HEK293 (cell line): ENCODE data around the gene FKBP9.
"Not testable (repeated sequence)": the region's sequence is repeated elsewhere in the genome, so short reads cannot be mapped to it uniquely, and the experiment has no call there.

Source experiments
- KLF16 ChIP-seq: fragments of 450-650 bp; formaldehyde crosslinking; IDR thresholded peaks from 2 replicates; pipeline ENCODE4 v1.5.1; 2017; ENCODE audit warnings: missing biosample characterization, missing genetic modification characterization
- ZBTB7A ChIP-seq: fragments of 450-650 bp; formaldehyde crosslinking; IDR thresholded peaks from 2 replicates; pipeline ENCODE4 v1.5.1; 2016; ENCODE audit warnings: low read depth, missing biosample characterization, missing genetic modification characterization
- ZNF146 ChIP-seq: fragments of 450-650 bp; formaldehyde crosslinking; IDR thresholded peaks from 2 replicates; pipeline ENCODE4 v1.5.1; 2016; ENCODE audit warnings: missing biosample characterization, missing genetic modification characterization
- ZNF169 ChIP-seq: fragments of 450-650 bp; formaldehyde crosslinking; IDR thresholded peaks from 2 replicates; pipeline ENCODE4 v1.5.1; 2016; ENCODE audit warnings: missing biosample characterization, missing genetic modification characterization
- ZNF274 ChIP-seq, 2 experiments: fragments of 200-500 bp in 1 of 2; fragments of 450-650 bp in 1 of 2; sonication (Bioruptor generic) in 1 of 2; formaldehyde crosslinking in 1 of 2; IDR thresholded peaks; 2 replicates each; pipeline versions ENCODE4 v1.5.1 to v1.6.1; 2014 to 2016; ENCODE audit warnings: borderline replicate concordance in 1 of 2, inconsistent platforms in 1 of 2, low read length in 1 of 2, missing biosample characterization in 1 of 2, missing genetic modification characterization in 1 of 2
- ZNF514 ChIP-seq: fragments of 450-650 bp; formaldehyde crosslinking; IDR thresholded peaks from 2 replicates; pipeline ENCODE4 v1.5.1; 2016; ENCODE audit warnings: missing biosample characterization, missing genetic modification characterization
- ZNF76 ChIP-seq: fragments of 450-650 bp; formaldehyde crosslinking; IDR thresholded peaks from 2 replicates; pipeline ENCODE4; 2016; ENCODE audit warnings: low read depth, missing biosample characterization, missing genetic modification characterization, borderline replicate concordance
- ZNF785 ChIP-seq: fragments of 450-650 bp; formaldehyde crosslinking; IDR thresholded peaks from 2 replicates; pipeline ENCODE4 v1.5.1; 2016; ENCODE audit warnings: missing biosample characterization, missing genetic modification characterization
- ZNF792 ChIP-seq: fragments of 450-650 bp; formaldehyde crosslinking; IDR thresholded peaks from 2 replicates; pipeline ENCODE4 v1.5.1; 2016; ENCODE audit warnings: missing biosample characterization, missing genetic modification characterization
- ZSCAN23 ChIP-seq: fragments of 450-650 bp; formaldehyde crosslinking; IDR thresholded peaks from 2 replicates; pipeline ENCODE4 v1.5.1; 2016; ENCODE audit warnings: missing biosample characterization, missing genetic modification characterization
- ZSCAN30 ChIP-seq: fragments of 450-650 bp; IDR thresholded peaks from 2 replicates; pipeline ENCODE4 v1.5.1; 2018; ENCODE audit warnings: missing biosample characterization, mild to moderate bottlenecking, missing genetic modification characterization, moderate library complexity
- TF ChIP-seq, protein P1 (sequence below): fragments of 450-650 bp; formaldehyde crosslinking; IDR thresholded peaks from 2 replicates; pipeline ENCODE4 v1.5.1; 2016; ENCODE audit warnings: missing biosample characterization, missing genetic modification characterization
- TF ChIP-seq, protein P2 (sequence below): fragments of 450-650 bp; formaldehyde crosslinking; IDR thresholded peaks from 2 replicates; pipeline ENCODE4 v1.5.1; 2016; ENCODE audit warnings: missing biosample characterization, missing genetic modification characterization
- TF ChIP-seq, protein P3 (sequence below): fragments of 450-650 bp; formaldehyde crosslinking; IDR thresholded peaks from 2 replicates; pipeline ENCODE4 v1.5.1; 2016; ENCODE audit warnings: missing biosample characterization, missing genetic modification characterization, borderline replicate concordance

DNA sequence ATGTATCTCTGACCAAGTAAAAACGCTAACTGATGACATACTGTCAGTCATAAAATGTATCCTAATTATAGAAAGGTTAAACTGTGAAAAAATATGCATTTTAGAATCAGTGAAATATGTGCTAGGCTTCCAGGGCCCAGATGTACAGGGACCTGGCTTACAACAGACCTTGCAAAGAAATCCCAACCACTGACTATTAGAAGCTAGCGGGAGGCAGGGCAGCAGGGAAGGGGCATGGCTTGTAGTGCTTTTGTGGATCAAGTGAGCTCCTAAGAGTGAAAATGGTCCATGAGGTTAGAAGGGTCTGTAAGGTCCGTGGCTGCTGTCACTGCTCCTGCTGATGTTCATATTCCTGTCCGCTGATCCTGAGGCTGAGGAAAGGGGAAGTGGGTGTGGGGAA, 40.7 kb downstream of the FKBP9 start:
- TF ChIP-seq, protein P1, sequence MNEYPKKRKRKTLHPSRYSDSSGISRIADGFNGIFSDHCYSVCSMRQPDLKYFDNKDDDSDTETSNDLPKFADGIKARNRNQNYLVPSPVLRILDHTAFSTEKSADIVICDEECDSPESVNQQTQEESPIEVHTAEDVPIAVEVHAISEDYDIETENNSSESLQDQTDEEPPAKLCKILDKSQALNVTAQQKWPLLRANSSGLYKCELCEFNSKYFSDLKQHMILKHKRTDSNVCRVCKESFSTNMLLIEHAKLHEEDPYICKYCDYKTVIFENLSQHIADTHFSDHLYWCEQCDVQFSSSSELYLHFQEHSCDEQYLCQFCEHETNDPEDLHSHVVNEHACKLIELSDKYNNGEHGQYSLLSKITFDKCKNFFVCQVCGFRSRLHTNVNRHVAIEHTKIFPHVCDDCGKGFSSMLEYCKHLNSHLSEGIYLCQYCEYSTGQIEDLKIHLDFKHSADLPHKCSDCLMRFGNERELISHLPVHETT: not testable (repeated sequence)
- not testable (repeated sequence) for TF ChIP-seq ZSCAN30 (tag by site-specific recombination); ZNF514 (tag by site-specific recombination); ZNF76 (tag by site-specific recombination); ZBTB7A (tag by site-specific recombination); ZSCAN23 (tag by site-specific recombination); ZNF274 (IDR thresholded peaks at IDR 0.05; ENCODE audit: low read length); ZNF274 (tag by site-specific recombination; IDR thresholded peaks at IDR 0.05; ENCODE audit: borderline replicate concordance); ZNF785 (tag by site-specific recombination); ZNF146; ZNF169 (tag by site-specific recombination); KLF16 (tag by site-specific recombination); ZNF792 (tag by site-specific recombination)
- TF ChIP-seq, protein P2, sequence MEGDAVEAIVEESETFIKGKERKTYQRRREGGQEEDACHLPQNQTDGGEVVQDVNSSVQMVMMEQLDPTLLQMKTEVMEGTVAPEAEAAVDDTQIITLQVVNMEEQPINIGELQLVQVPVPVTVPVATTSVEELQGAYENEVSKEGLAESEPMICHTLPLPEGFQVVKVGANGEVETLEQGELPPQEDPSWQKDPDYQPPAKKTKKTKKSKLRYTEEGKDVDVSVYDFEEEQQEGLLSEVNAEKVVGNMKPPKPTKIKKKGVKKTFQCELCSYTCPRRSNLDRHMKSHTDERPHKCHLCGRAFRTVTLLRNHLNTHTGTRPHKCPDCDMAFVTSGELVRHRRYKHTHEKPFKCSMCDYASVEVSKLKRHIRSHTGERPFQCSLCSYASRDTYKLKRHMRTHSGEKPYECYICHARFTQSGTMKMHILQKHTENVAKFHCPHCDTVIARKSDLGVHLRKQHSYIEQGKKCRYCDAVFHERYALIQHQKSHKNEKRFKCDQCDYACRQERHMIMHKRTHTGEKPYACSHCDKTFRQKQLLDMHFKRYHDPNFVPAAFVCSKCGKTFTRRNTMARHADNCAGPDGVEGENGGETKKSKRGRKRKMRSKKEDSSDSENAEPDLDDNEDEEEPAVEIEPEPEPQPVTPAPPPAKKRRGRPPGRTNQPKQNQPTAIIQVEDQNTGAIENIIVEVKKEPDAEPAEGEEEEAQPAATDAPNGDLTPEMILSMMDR (tag by site-specific recombination): not testable (repeated sequence)
- TF ChIP-seq, protein P3, sequence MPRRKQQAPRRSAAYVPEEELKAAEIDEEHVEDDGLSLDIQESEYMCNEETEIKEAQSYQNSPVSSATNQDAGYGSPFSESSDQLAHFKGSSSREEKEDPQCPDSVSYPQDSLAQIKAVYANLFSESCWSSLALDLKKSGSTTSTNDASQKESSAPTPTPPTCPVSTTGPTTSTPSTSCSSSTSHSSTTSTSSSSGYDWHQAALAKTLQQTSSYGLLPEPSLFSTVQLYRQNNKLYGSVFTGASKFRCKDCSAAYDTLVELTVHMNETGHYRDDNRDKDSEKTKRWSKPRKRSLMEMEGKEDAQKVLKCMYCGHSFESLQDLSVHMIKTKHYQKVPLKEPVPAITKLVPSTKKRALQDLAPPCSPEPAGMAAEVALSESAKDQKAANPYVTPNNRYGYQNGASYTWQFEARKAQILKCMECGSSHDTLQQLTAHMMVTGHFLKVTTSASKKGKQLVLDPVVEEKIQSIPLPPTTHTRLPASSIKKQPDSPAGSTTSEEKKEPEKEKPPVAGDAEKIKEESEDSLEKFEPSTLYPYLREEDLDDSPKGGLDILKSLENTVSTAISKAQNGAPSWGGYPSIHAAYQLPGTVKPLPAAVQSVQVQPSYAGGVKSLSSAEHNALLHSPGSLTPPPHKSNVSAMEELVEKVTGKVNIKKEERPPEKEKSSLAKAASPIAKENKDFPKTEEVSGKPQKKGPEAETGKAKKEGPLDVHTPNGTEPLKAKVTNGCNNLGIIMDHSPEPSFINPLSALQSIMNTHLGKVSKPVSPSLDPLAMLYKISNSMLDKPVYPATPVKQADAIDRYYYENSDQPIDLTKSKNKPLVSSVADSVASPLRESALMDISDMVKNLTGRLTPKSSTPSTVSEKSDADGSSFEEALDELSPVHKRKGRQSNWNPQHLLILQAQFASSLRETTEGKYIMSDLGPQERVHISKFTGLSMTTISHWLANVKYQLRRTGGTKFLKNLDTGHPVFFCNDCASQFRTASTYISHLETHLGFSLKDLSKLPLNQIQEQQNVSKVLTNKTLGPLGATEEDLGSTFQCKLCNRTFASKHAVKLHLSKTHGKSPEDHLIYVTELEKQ (tag by site-specific recombination): not testable (repeated sequence)
